OCI-LY3 (cell line): Measurements from ENCODE around the gene DNASE1L3.

Experiments
- CTCF ChIP-seq: fragments of 200-600, 300-600 bp; sonication (generic); IDR thresholded peaks from 2 replicates; pipeline ENCODE4 v1.5.1; 2014; ENCODE audit warnings: antibody characterized with exemption, low read length, low read depth
- EZH2phosphoT487 ChIP-seq: fragments of 200-600 bp; shearing (Covaris generic); IDR thresholded peaks from 2 replicates; pipeline ENCODE4 v1.6.1; 2018; ENCODE audit warnings: antibody characterized with exemption, mixed run types, low read depth

- no peak for TF ChIP-seq CTCF
- TF ChIP-seq EZH2phosphoT487, result no peak
Measured at GRCh38 chr3:58198804-58199203, 12.0 kb downstream of the DNASE1L3 start.
